ENCODE data around the gene CTXND1.
"Not testable (repeated sequence)": the region's sequence is repeated elsewhere in the genome, so short reads cannot be mapped to it uniquely, and the experiment has no call there.

Gene CTXND1

DNA sequence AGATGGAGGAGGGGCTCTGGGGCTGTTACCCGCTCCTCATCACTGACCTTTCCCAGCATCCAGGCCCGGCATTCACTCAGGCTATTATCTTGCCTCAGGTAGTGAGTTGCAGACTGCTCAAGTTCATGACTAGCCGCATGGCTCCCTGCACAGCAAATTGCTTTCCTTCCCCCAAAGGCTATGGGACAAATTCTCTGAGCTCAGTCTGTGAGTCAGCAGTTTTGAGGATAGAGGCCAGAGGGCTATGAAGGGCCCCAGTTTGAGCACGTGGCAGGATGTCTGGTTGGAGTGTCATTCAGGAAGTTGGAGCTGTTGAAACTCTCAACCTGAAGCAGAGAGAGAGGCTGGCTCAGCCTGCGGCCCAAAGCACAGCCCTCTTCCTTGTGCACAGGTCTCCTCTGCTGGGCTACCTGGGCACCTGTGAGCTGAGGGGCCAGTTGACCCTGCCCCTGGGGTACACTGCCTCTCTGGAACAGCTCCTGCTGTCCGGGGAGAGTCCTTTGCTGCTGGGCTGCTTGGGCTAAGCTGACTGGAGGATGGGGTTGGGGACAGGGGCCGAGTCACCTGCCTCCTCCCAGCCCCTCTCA lies 91.3 kb downstream of the CTXND1 start:
- DNase-seq (ENCODE audit: low read depth in 3 of 3), result peak in 1 of 3 experiments; percentile 35

DNA sequence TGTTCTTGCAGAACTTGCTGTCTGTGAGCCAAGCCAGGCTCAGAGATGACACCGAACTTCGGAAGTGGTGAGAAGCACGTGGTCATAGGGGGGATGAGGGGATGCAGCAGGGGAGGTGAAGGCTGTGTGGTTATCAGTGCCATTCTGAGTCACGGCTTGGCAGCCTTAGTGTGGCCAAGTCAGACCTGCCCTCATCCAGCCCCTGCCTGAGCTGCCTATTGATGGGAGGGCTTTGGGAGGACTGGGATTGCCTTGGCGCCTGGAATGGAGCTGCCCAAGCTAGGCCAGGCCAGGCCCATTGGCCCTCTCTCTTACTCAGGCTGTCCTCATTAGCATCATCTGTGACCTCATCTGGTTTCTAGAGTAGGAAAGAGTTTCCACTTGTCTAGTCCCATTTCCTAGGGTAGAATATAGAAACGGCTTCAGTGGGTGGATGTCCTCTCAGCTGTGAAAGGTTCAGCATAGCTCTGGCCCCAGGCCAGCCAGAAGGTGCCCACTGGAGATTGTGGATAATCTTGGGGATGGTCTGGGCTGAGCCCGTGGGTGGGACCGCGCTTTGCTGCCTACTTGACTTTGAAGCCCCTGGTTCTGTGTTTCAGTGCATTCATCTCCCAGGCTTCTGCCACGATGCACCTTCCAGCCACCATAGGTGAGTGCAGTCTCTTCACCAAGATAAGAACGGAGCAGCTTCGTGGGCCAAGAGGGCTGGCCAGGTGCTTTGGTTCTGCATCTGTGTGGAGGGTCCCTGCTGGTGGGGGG lies 92.0 kb downstream of the CTXND1 start:
- no peak for DNase-seq (ENCODE audit: low read depth in 3 of 3)

DNA sequence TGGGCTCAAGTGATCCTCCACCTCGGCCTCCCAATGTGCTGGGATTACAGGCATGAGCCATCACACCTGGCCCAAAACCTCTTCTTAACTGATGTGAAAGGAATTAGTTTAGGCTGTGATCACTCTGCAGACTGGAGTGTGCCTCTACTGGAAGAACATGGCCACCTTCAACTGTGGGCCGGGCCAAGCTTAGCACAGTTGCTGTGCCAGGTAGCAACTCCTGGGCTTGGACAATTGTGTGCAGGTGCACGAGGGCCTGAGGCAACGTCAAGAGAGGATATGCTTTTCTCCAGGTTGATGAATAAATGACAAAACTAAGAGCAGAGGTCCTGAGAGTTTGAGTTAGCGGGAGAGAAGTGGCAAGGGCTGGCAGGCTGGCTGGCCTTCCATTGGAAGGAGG lies 92.7 kb downstream of the CTXND1 start:
- DNase-seq (ENCODE audit: low read depth in 3 of 3), result no peak

DNA sequence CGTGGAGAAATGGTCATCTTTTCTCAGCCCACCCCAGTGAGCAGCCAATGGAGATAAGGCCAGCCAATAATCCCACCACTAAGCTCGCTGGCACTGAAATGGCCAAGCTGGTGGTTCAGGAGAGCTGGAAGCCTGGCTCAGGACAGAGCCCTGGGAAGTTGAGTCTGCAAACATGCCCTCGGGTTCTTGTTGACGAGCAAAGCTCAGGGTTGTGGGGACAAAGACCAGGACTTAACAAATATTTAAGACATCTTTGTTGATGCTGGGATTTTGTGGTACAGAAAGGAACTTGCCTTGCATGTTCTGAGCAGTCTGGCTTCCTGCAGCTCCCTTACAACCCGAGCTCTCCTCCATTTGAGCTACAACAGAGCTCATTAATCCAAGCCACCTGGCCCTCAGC lies 94.8 kb downstream of the CTXND1 start:
- DNase-seq (ENCODE audit: low read depth in 3 of 3), result no peak

DNA sequence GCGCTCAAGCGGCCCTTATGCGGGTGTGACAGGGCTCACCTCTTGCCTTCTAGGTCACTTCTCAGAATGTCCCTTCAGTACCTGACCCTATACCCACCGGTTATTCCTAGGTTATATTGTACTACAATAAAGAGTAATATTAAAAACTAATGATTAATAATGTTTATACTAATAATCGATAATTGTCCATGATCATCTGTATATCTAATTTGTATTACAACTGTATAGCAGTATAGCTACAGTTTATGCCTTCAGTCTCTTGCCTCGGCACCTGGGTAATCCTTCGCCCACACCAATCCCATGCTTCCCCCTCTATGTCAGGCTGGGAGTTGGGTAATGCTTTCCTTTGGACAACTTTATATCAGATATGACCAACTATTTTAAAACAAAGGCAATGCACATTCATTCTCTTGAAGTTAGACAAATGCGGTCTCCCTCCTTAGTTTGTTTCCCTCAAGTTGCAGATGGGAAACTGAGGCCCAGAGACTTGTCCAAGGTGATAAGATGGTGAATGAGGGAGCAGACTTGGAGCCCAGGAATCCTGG lies 95.8 kb downstream of the CTXND1 start:
- no peak for DNase-seq (ENCODE audit: low read depth in 3 of 3)

DNA sequence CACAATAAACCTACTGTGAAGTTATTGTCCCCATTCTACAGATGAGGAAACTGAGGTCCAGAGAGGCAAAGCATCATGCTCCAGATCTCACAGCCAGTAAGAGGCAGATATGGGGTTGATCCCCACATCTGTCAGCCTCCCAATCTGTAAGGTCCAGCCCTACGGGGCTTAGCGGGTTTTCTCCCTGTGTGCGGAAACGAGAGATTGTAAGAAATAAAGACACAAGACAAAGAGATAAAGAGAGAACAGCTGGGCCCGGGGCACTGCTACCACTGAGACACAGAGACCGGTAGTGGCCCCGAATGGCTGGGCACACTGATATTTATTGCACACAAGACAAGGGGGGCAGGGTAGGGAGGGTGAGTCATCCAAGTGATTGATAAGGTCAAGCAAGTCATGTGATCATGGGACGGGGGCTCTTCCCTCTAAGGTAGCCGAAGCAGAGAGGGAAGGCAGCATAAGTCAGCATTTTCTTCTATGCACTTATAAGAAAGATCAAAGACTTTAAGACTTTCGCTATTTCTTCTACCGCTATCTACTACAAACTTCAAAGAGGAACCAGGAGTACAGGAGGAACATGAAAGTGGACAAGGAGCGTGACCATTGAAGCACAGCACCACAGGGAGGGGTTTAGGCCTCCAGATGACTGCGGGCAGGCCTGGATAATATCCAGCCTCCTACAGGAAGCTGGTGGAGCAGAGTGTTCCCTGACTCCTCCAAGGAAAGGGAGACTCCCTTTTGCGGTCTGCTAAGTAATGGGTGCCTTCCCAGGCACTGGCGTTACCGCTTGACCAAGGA lies 96.4 kb downstream of the CTXND1 start:
- DNase-seq (ENCODE audit: low read depth in 3 of 3), result not testable (repeated sequence)

DNA sequence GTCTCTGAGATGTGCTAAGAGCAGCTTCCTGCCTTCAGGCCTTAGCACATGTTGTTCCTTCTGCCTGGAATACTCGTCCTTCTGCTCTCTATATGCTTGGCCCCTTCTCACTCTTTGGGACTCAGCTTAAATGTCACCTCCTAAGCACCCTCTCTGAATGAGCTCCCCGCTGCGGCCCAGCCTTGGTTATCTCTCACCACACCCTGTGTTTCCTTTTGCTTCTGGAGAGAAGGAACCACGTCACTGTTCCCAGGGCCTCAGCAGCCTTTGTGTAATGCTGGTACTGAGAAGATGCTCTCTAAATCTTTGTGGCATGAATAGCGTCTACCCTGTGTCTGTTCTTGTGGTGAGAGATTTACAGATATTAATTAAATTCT lies 97.0 kb downstream of the CTXND1 start:
- DNase-seq (ENCODE audit: low read depth in 3 of 3), result no peak

DNA sequence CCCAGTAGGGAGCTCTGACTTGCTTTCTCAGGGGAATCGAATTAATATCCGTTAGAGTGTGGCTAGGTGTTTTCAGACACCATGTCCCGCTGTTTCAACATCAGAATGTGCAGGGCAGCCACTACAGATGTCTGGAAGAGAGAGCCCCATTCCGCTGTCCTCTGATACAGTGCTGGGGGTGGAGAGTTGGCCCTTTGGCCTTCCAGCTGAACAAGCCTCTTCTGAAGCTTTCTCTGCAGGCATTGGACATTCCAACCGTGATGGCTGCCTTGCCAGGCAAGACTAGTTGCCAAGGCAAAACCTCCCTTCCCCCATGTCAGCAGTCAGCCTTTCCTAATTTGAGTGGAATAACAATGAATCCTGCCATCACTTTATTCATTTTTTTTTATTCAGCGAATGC lies 97.7 kb downstream of the CTXND1 start:
- no peak for DNase-seq (ENCODE audit: low read depth in 3 of 3)

DNA sequence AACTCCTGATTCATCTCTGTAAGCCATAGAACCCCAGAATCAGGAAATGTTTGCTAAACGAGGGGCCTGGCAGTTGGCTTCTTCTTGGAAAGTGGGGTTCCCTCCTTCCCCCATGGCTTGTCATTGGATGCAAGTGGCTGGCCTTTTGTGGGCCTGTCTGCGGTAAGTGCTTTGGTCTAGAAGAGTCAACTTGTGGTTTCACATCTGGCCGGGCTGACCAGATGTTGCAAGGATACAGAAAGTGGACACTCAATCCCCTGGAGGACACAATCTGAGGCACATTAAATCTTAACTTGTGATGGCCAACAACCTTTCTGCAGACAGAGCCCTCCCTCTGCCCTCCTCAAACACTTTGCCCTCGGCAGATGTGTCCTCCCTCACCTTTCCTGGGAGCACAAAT lies 98.1 kb downstream of the CTXND1 start:
- DNase-seq (ENCODE audit: low read depth in 3 of 3), result no peak

DNA sequence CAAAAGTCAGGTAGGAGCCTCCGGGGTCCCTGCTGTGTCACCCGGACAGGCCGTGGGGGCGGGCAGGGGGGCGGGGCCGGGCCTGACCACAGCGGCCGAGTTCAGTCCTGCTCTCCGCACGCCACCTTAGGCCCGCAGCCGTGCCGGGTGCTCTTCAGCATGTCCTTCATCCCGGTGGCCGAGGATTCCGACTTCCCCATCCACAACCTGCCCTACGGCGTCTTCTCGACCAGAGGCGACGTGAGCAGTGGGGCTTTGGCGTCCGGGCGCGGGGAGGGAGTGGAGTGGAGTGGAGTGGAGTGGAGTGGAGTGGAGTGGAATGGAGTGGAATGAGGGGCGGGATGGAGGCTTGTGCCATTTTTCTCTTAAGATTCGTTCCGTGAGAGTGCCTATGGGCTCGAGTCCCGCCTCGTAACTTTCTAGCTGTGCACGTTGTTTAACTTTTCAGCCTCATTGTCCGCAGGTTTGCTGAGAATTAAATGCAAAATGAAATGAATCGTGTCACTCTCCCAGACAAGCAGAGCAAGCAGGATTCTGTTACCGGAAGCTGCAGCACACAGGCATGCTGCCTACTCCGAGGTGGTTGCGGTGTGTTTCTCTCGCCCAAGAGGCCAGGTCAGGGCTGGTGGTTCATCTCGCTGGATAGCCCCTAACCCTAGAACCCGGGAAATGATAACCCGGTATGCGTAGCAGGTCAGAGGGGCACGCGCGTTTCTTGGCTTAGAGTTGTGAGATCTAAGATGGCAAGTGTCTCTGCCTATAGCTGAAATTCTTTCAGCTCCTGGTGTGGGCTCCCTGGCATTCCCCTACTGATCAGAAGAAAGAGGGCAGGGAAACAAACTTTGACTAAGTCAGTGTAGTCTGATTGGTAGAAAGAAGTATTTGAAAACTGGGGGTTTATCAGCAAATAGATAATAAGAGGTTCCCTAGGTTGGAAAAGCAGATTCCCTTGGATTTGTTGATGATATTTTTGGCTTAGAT lies 98.8 kb downstream of the CTXND1 start, which contains the start of gene FAH:
Gene FAH (plus strand): TSS at position 104 of the 981 bp plus-strand sequence. CDS start 56 bp downstream, at position 160.
- DNase-seq (ENCODE audit: low read depth in 3 of 3), result peak in 2 of 3 experiments; percentile 14 to 40

DNA sequence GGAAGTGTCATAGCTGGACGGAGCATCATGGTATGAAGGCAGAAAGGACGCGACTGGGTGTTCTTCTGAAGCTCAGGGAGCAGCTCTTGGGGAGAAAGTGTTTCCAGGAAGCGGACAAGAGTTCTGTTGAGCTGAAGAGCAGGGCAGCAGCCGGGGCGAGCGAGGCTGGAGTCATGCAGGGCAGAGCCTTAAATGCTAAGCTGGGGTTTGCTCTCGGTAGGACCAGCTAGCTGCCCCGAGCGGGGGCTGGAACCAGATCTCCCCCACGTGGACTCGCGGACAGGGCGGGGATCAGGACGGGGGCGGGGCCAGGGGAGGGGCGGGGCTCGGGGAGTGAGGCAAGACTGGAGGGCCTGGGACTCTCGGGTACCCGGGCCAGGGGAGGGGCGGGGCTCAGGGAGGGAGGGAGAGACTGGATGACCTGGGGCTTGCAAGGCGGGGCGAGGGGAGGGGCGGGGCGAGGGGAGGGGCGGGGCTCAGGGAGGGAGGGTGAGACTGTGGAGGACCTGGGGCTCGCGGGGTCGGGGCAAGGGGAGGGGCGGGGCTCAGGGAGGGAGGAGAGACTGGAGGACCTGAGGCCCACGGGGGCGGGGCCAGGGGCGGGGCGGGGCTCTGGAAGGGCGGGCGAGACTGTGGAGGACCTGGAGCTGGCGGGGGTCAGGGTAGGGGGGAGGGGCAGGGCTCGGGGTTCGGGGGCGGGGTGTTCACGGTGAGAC lies 99.7 kb downstream of the CTXND1 start:
- peak; percentile 77 to 96 (median 79) for DNase-seq (ENCODE audit: low read depth in 3 of 3)

DNA sequence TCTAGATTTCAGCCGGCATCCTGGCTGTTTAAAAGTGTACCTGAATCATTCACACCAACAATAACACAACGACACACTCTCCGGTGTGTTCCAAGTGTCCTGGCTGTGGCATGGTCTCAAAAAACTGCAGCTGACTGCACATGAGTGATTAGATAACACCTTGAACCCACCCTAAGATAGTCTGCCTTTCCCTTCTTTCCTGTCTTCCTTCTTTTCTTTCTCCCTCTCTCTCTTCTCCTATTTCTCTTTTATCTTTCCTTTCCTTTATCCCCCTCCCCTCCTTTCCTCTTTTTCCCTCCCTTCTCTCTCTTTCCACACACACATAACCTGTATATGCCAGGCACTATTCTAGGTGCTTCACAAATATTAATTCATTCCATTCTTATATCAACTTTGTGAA lies 100.4 kb downstream of the CTXND1 start:
- no peak for DNase-seq (ENCODE audit: low read depth in 3 of 3)

DNA sequence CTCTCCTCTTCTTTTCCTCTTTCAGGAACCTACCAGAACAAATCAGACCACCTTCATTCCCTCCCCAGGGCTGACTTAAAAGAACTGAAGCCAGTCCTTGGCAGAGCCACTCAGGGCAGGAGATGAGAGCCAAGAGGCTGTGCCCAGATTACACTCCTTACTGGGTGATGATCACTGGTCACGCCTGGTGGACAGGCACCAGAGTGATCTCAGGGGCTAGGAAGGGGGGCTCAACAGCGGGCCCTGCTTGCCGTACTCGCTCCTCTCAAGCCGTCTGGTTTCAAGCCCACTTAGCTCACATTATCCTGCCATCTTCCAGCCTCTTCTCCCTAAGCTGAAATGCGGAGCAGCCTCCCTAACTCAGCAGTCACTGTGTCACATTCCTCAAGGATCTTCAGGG lies 100.9 kb downstream of the CTXND1 start:
- DNase-seq (ENCODE audit: low read depth in 3 of 3), result no peak

Measured in stimulated activated CD4-positive, alpha-beta T cell treated with anti-CD3 and anti-CD28 coated beads, TNF-alpha, amount 100 ng/mL, for 24 hours (primary cell).